Measurements from ENCODE around the gene REL. TPM values are rescaled to one million over a fixed set of nuclear protein-coding genes. Genes with fewer than 3 reads are reported as not detected.
A peak's percentile ranks its signal among the peaks of the same experiment; 100 is the strongest.

REL gene
- 10 to 100 TPM; 11.0 to 14.7 (median 12.5) TPM for total RNA-seq
- 10 to 100 TPM in 1 of 3 donors, 1 to 10 TPM in 2; 1.2 to 10.2 (median 2.3) TPM for polyA plus RNA-seq

- 1% methylated on average over 90 of the region's 90 CpGs for WGBS, 2 donors
- Histone ChIP-seq H3K27me3 (no peaks in the 10 kb centered on the region), H3K4me3 (peak within 1 kb of the TSS; percentile 69 to 95 (median 90)), H3K36me3 (no peaks in the 10 kb centered on the region), H3K27ac (peak within 1 kb of the TSS; percentile 93 to 99 (median 97)), H3K4me1 (peaks cover 0 to 44% (median 22%) of the 10 kb centered on the region in 4 donors), H3K9me3 (no peaks in the 10 kb centered on the region)
- peak; percentile 95 for DNase-seq
- TF ChIP-seq EP300 (IDR thresholded peaks at IDR 0.05), result no peak
- peak in 1 of 4 experiments; percentile 20 for TF ChIP-seq CTCF (IDR thresholded peaks at IDR 0.05)
- TF ChIP-seq POLR2AphosphoS5 (IDR thresholded peaks at IDR 0.05), result peak; percentile 94 to 97 (median 96)
- peak; percentile 72 to 86 for TF ChIP-seq POLR2A (IDR thresholded peaks at IDR 0.05)
- intact Hi-C loops (cut with DNase I), result loop anchor here (2.0 to 10.0 kb wide), 5 partner anchors 84 to 654 kb away; partner anchors contain the start of genes PAPOLG, PEX13, PUS10 and XPO1
Measured at GRCh38 chr2:60881047-60881932, at the start of gene REL. Gene REL (plus strand): TSS chr2:60881574. CDS start chr2:60881841, 267 bp downstream.

GRCh38 chr2:60831921-60832320 lies 49.5 kb upstream of the REL start:
- H3K9me3 ChIP-seq, result no peaks in the 10 kb centered on the region
- H3K4me3 ChIP-seq, result no peak overlapping the region
- no peaks in the 10 kb centered on the region for H3K27me3 ChIP-seq
- H3K27ac ChIP-seq, result no peak overlapping the region
- H3K36me3 ChIP-seq, result no peaks in the 10 kb centered on the region
- DNase-seq, result no peak
- intact Hi-C loops (cut with DNase I), result no loop called here
- TF ChIP-seq POLR2AphosphoS5 (IDR thresholded peaks at IDR 0.05) (no peak), EP300 (IDR thresholded peaks at IDR 0.05) (no peak), POLR2A (IDR thresholded peaks at IDR 0.05) (no peak), CTCF (IDR thresholded peaks at IDR 0.05) (no peak)
- no peaks in the 10 kb centered on the region for H3K4me1 ChIP-seq

DNA sequence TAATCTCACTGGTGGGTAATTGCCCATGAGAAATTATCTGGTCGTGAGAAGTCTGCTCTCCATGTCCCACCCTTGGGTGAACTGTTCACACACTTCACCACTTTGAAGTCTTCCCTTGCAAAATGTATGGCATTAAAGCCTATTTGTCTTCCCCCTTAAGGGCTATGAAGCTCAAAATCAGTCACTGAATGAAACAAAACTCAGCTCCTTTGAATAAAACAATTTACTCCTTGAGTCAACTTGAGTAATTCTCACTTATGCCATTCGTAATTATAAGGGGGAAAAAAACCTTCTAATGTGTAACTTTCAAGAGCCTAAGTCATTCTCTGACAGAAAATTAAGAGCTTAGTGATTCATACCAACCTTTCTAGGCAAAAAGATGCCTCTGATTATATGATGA lies 48.8 kb upstream of the REL start:
- H3K27ac ChIP-seq, result no peak overlapping the region
- DNase-seq, result no peak
- no peaks in the 10 kb centered on the region for H3K4me1 ChIP-seq
- 53 to 67% methylated on average over 2 of the region's 2 CpGs for WGBS, 2 donors
- no peak for TF ChIP-seq POLR2AphosphoS5 (IDR thresholded peaks at IDR 0.05)
- TF ChIP-seq EP300 (IDR thresholded peaks at IDR 0.05), result no peak
- no peak for TF ChIP-seq POLR2A (IDR thresholded peaks at IDR 0.05)
- no peak for TF ChIP-seq CTCF (IDR thresholded peaks at IDR 0.05)
- no peaks in the 10 kb centered on the region for H3K36me3 ChIP-seq
- no peaks in the 10 kb centered on the region for H3K27me3 ChIP-seq
- H3K4me3 ChIP-seq, result no peak overlapping the region
- H3K9me3 ChIP-seq, result no peaks in the 10 kb centered on the region
- intact Hi-C loops (cut with DNase I), result no loop called here

DNA sequence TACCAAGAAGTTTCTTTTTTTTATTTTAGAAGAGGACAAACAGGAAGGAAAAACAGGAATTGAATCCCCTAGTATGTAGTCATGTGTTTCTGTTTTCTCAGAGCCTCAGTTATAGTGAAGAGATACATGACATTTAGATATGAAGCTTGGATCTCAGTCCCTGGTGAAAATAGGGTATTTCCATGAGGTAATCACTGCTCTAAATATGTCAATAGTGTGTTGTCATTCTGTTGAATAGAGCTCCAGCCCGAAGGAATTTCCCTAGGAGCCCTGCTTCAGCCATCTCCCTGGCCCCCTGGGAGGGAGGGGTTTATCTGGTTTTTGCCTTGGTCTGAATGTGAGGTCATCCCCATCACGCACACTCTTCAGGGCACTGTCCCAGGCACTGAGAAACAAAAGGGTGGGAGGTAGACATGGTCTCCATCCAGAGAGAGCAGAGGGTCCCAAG lies 47.1 kb upstream of the REL start:
- Histone ChIP-seq H3K27ac (no peak overlapping the region), H3K9me3 (no peaks in the 10 kb centered on the region), H3K4me3 (no peak overlapping the region), H3K36me3 (no peaks in the 10 kb centered on the region), H3K4me1 (no peaks in the 10 kb centered on the region), H3K27me3 (no peaks in the 10 kb centered on the region)
- WGBS, 2 donors, result 65 to 77% methylated on average over 2 of the region's 2 CpGs
- DNase-seq, result no peak
- intact Hi-C loops (cut with DNase I), result no loop called here
- no peak for TF ChIP-seq CTCF (IDR thresholded peaks at IDR 0.05)
- TF ChIP-seq EP300 (IDR thresholded peaks at IDR 0.05), result no peak
- no peak for TF ChIP-seq POLR2A (IDR thresholded peaks at IDR 0.05)
- no peak for TF ChIP-seq POLR2AphosphoS5 (IDR thresholded peaks at IDR 0.05)

All from sigmoid colon (tissue), 7 donors.